MCF 10A (cell line): ENCODE measurements around the gene POC1B. TPM values are rescaled to one million over a fixed set of nuclear protein-coding genes. Genes with fewer than 3 reads are reported as not detected.
A peak's percentile ranks its signal among the peaks of the same experiment; 100 is the strongest.

ENCODE experiments used
- BruUV-seq: library from RNA; stranded (reverse); fragments of 400-500 nt; replicated peaks from 2 replicates; lab custom pipeline; 2021; lab: Mats Ljungman, UMichigan
- CTCF ChIA-PET: fragments of 300-600 bp; sonication (Branson Sonifier 250); formaldehyde crosslinking; extraction: SDS; loops from one replicate; lab custom pipeline; 2021; ENCODE audit warnings: antibody characterized with exemption, inconsistent platforms; lab: Yijun Ruan, JAX
- POLR2A ChIA-PET: fragments of 300-600, 350-650 bp; sonication (Branson Sonifier 250); formaldehyde crosslinking; extraction: SDS; loops from one replicate; lab custom pipeline; 2020; ENCODE audit warnings: antibody characterized with exemption, inconsistent platforms; lab: Yijun Ruan, JAX
- DNase-seq: peaks from one replicate; pipeline ENCODE4 v3.0.0-alpha.2; 2018; ENCODE audit not compliant: unreplicated experiment
- H3K27ac Mint-ChIP-seq: one replicate; pipeline ENCODE4 v1.8.0; 2022; ENCODE audit warnings: mild to moderate bottlenecking, low read depth, mixed read lengths; ENCODE audit not compliant: unreplicated experiment
- H3K27me3 Mint-ChIP-seq: one replicate; pipeline ENCODE4 v1.8.0; 2022; ENCODE audit warnings: mixed read lengths; ENCODE audit not compliant: insufficient read depth, unreplicated experiment
- H3K36me3 Mint-ChIP-seq: one replicate; pipeline ENCODE4 v1.8.0; 2022; ENCODE audit warnings: mild to moderate bottlenecking, moderate library complexity, mixed read lengths; ENCODE audit not compliant: insufficient read depth, unreplicated experiment
- H3K4me1 Mint-ChIP-seq: one replicate; pipeline ENCODE4 v1.8.0; 2022; ENCODE audit warnings: mixed read lengths; ENCODE audit not compliant: insufficient read depth, unreplicated experiment
- H3K4me3 Mint-ChIP-seq: one replicate; pipeline ENCODE4 v1.8.0; 2022; ENCODE audit warnings: mild to moderate bottlenecking, moderate library complexity, mixed read lengths; ENCODE audit not compliant: unreplicated experiment
- H3K9me3 Mint-ChIP-seq: one replicate; pipeline ENCODE4 v1.8.0; 2022; ENCODE audit warnings: mixed read lengths; ENCODE audit not compliant: unreplicated experiment
- CTCF ChIP-seq: fragments of 200-600 bp; IDR thresholded peaks from one replicate; pipeline ENCODE4 v1.8.0; 2022; ENCODE audit warnings: antibody characterized with exemption, mild to moderate bottlenecking; ENCODE audit not compliant: unreplicated experiment
- intact Hi-C: fragments of 100-400 bp; cut with micrococcal nuclease; formaldehyde crosslinking; loops from 2 replicates; pipeline ENCODE4 v1.14.1; 2022
- total RNA-seq: library from RNA; stranded (reverse); gene quantifications from 2 replicates; pipeline ENCODE4 v1.2.3, GENCODE V29; 2022

POC1B gene
- total RNA-seq, 1 experiment from 2014 or later, result 14.8 TPM

- ChIA-PET POLR2A (interaction anchor here (0.6 to 6.4 kb wide), 6 partner anchors 10 to 193 kb away, joined by 3 to 66 read pairs (median 8); partner anchors contain the start of gene DUSP6), CTCF (interaction anchor here (0.9 to 1.5 kb wide), 2 partner anchors 19 to 355 kb away, joined by 3 to 7 read pairs; no protein-coding TSS in a partner anchor)
- Mint-ChIP-seq H3K9me3 (no peaks in the 10 kb centered on the region), H3K4me1 (peaks cover 53% of the 10 kb centered on the region), H3K4me3 (no peak overlapping the region), H3K27ac (peak overlapping the region; percentile 49), H3K36me3 (no peaks in the 10 kb centered on the region), H3K27me3 (no peaks in the 10 kb centered on the region)
- TF ChIP-seq CTCF, result no peak
- intact Hi-C loops, result loop anchor here (2.0 kb wide), 1 partner anchor 21 kb away; the partner anchor contains the start of gene DUSP6
- BruUV-seq, result TSS peak; percentile 29
- peak; percentile 83 for DNase-seq
Observed at GRCh38 chr12:89373763-89374572, 151.9 kb downstream of the POC1B start.

- no TSS peak for BruUV-seq
- Mint-ChIP-seq H3K4me1 (peaks cover 63% of the 10 kb centered on the region), H3K36me3 (no peaks in the 10 kb centered on the region), H3K27me3 (no peaks in the 10 kb centered on the region), H3K27ac (peak overlapping the region; percentile 78), H3K9me3 (no peaks in the 10 kb centered on the region), H3K4me3 (no peak overlapping the region)
- POLR2A ChIA-PET, result interaction anchor here (1.1 to 6.4 kb wide), 3 partner anchors 9 to 20 kb away, joined by 3 to 66 read pairs (median 10); partner anchors contain the start of gene DUSP6
- CTCF ChIA-PET, result no interaction called here
- TF ChIP-seq CTCF, result no peak
- intact Hi-C loops, result no loop called here
- peak; percentile 24 for DNase-seq
Observed at GRCh38 chr12:89372584-89373370, 153.1 kb downstream of the POC1B start.

- H3K27ac Mint-ChIP-seq, result peak overlapping the region; percentile 75
- peaks cover 56% of the 10 kb centered on the region for H3K4me1 Mint-ChIP-seq
Observed at GRCh38 chr12:89370850-89371249, 155.0 kb downstream of the POC1B start.

More at GRCh38 chr12:89370850-89371249, 155.0 kb downstream of the POC1B start:
- Mint-ChIP-seq H3K4me3 (peak overlapping the region; percentile 26), H3K27me3 (no peaks in the 10 kb centered on the region), H3K36me3 (no peaks in the 10 kb centered on the region), H3K9me3 (no peaks in the 10 kb centered on the region)
- DNase-seq, result peak; percentile 91
- BruUV-seq, result no TSS peak
- CTCF ChIA-PET, result interaction anchor here (0.7 kb wide), 1 partner anchor 16 kb away, joined by 3 read pairs; no protein-coding TSS in a partner anchor
- POLR2A ChIA-PET, result interaction anchor here (6.4 kb wide), 1 partner anchor 18 kb away, joined by 66 read pairs; the partner anchor contains the start of gene DUSP6
- TF ChIP-seq CTCF, result no peak
- intact Hi-C loops, result no loop called here
